BLaER1 (cell line): ENCODE measurements around the gene CHCHD5.
"Not testable (repeated sequence)": the region's sequence is repeated elsewhere in the genome, so short reads cannot be mapped to it uniquely, and the experiment has no call there.

ENCODE experiments used
- H3K27ac ChIP-seq: shearing (Covaris generic); formaldehyde crosslinking; 2 replicates; pipeline ENCODE4 v1.8.1; 2022
- H3K27me3 ChIP-seq: shearing (Covaris generic); formaldehyde crosslinking; 2 replicates; pipeline ENCODE4 v1.8.1; 2022
- H3K36me3 ChIP-seq: shearing (Covaris generic); formaldehyde crosslinking; 2 replicates; pipeline ENCODE4 v1.8.1; 2022
- H3K4me1 ChIP-seq: shearing (Covaris generic); formaldehyde crosslinking; 2 replicates; pipeline ENCODE4 v1.8.1; 2022
- H3K4me2 ChIP-seq: shearing (Covaris generic); formaldehyde crosslinking; 2 replicates; pipeline ENCODE4 v1.8.1; 2022
- H3K4me3 ChIP-seq: shearing (Covaris generic); formaldehyde crosslinking; 2 replicates; pipeline ENCODE4 v1.8.1; 2022
- H3K9ac ChIP-seq: shearing (Covaris generic); formaldehyde crosslinking; 2 replicates; pipeline ENCODE4 v1.8.1; 2022
- H3K9me3 ChIP-seq: shearing (Covaris generic); formaldehyde crosslinking; 2 replicates; pipeline ENCODE4 v1.8.1; 2022
- H4K20me1 ChIP-seq: shearing (Covaris generic); formaldehyde crosslinking; 2 replicates; pipeline ENCODE4 v1.8.1; 2022
- Cebpa-rat ChIP-seq: shearing (Covaris generic); IDR thresholded peaks from 2 replicates; pipeline ENCODE4 v1.8.1; 2022

The CHCHD5 gene

GRCh38 chr2:112603731-112604130 lies 19.3 kb downstream of the CHCHD5 start:
- H3K36me3 ChIP-seq = no peaks in the 10 kb centered on the region

GRCh38 chr2:112604952-112605351 lies 20.5 kb downstream of the CHCHD5 start:
- no peak overlapping the region for H3K27ac ChIP-seq
- peaks cover 11% of the 10 kb centered on the region for H3K9me3 ChIP-seq
- H3K4me1 ChIP-seq = no peaks in the 10 kb centered on the region
- H4K20me1 ChIP-seq = no peaks in the 10 kb centered on the region
- TF ChIP-seq Cebpa-rat = no peak
- no peaks in the 10 kb centered on the region for H3K36me3 ChIP-seq
- H3K9ac ChIP-seq = no peak overlapping the region
- H3K27me3 ChIP-seq = no peaks in the 10 kb centered on the region
- no peak overlapping the region for H3K4me3 ChIP-seq
- H3K4me2 ChIP-seq = no peak overlapping the region

More at GRCh38 chr2:112603731-112604130, 19.3 kb downstream of the CHCHD5 start:
- Histone ChIP-seq H3K9me3 (no peaks in the 10 kb centered on the region; the same call in 1 of the 2 replicates), H3K4me1 (no peaks in the 10 kb centered on the region), H4K20me1 (no peaks in the 10 kb centered on the region), H3K27me3 (no peaks in the 10 kb centered on the region), H3K9ac (no peak overlapping the region), H3K4me2 (no peak overlapping the region), H3K27ac (no peak overlapping the region), H3K4me3 (no peak overlapping the region)
- no peak for TF ChIP-seq Cebpa-rat

GRCh38 chr2:112605926-112606325 lies 21.5 kb downstream of the CHCHD5 start:
- Histone ChIP-seq H3K36me3 (no peaks in the 10 kb centered on the region), H3K27me3 (no peaks in the 10 kb centered on the region), H3K4me1 (no peaks in the 10 kb centered on the region), H3K27ac (no peak overlapping the region), H3K9ac (no peak overlapping the region), H3K4me2 (no peak overlapping the region), H3K4me3 (no peak overlapping the region), H3K9me3 (peaks cover 13% of the 10 kb centered on the region), H4K20me1 (no peaks in the 10 kb centered on the region)
- TF ChIP-seq Cebpa-rat = no peak

GRCh38 chr2:112606547-112606946 lies 22.1 kb downstream of the CHCHD5 start:
- no peak overlapping the region for H3K9ac ChIP-seq
- no peak for TF ChIP-seq Cebpa-rat
- no peak overlapping the region for H3K27ac ChIP-seq
- no peak overlapping the region for H3K4me3 ChIP-seq
- no peak overlapping the region for H3K4me2 ChIP-seq
- peaks cover 13% of the 10 kb centered on the region for H3K9me3 ChIP-seq
- H3K36me3 ChIP-seq = no peaks in the 10 kb centered on the region
- H4K20me1 ChIP-seq = no peaks in the 10 kb centered on the region
- no peaks in the 10 kb centered on the region for H3K4me1 ChIP-seq
- no peaks in the 10 kb centered on the region for H3K27me3 ChIP-seq

DNA sequence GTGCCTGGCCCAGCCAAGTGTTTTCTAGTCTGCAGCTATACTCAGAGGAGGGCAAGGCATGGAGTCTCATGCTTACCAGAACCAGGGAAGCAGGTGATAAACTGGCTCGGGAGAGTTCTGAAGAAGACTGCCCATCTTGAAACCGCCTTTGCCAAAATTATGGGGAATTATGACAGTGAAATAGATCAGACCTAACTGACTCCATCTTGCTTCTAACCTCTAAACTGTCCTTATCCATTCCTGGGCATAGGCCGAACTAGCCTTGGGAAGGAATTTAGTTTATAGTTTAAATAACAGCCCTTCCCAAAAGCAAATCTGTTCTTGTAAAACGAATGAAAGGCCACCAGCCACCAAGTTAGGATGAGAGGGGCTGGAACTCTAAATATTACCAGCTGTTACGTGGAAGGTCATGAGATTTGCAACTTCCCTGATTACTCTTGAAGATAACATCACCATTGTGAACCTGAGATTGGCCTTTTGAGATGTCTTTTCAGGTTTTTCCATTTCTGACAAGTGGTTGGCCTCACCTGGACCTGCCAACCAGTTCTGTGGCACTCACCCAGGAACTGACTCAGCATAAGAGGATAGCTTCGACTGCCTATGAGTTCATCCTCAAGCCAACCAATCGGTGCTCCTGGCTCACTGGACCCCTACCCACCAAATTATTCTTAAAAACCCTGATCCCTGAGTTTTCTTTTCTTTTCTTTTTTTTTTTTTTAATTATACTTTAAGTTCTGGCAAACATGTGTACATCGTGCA lies 23.4 kb downstream of the CHCHD5 start:
- H3K9me3 ChIP-seq = peaks cover 13% of the 10 kb centered on the region
- H4K20me1 ChIP-seq = no peaks in the 10 kb centered on the region
- H3K9ac ChIP-seq = no peak overlapping the region
- no peak overlapping the region for H3K27ac ChIP-seq
- H3K4me2 ChIP-seq = no peak overlapping the region
- no peaks in the 10 kb centered on the region for H3K36me3 ChIP-seq
- H3K4me3 ChIP-seq = no peak overlapping the region
- no peaks in the 10 kb centered on the region for H3K4me1 ChIP-seq
- H3K27me3 ChIP-seq = no peaks in the 10 kb centered on the region
- no peak for TF ChIP-seq Cebpa-rat

DNA sequence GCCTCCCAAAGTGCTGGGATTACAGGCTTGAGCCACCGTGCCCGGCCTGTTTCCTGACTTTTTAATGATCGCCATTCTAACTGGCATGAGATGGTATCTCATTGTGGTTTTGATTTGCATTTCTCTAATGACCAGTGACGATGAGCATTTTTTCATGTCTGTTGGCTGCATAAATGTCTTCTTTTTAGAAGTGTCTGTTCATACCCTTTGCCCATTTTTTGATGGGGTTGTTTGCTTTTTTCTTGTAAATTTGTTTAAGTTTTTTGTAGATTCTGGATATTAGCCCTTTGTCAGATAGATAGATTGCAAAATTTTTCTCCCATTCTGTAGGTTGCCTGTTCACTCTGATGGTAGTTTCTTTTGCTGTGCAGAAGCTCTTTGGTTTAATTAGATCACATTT lies 24.9 kb downstream of the CHCHD5 start:
- H3K4me1 ChIP-seq, H3K4me2 ChIP-seq, H3K27me3 ChIP-seq, H3K36me3 ChIP-seq, H4K20me1 ChIP-seq, H3K4me3 ChIP-seq, H3K27ac ChIP-seq, H3K9ac ChIP-seq: not testable (repeated sequence)
- H3K9me3 ChIP-seq = peaks cover 13% of the 10 kb centered on the region

GRCh38 chr2:112612283-112612682 lies 27.9 kb downstream of the CHCHD5 start:
- not testable (repeated sequence) for H3K4me3 ChIP-seq, H3K4me1 ChIP-seq, H3K9ac ChIP-seq, H3K27ac ChIP-seq, H4K20me1 ChIP-seq, H3K36me3 ChIP-seq, H3K27me3 ChIP-seq, H3K4me2 ChIP-seq
- peaks cover 13% of the 10 kb centered on the region for H3K9me3 ChIP-seq

- no peak overlapping the region for H3K4me2 ChIP-seq
- H3K27me3 ChIP-seq = no peaks in the 10 kb centered on the region
- no peaks in the 10 kb centered on the region for H3K36me3 ChIP-seq
- H3K4me3 ChIP-seq = no peak overlapping the region
- H4K20me1 ChIP-seq = no peaks in the 10 kb centered on the region
- no peaks in the 10 kb centered on the region for H3K4me1 ChIP-seq
- no peak overlapping the region for H3K9ac ChIP-seq
- no peak overlapping the region for H3K27ac ChIP-seq
- no peak for TF ChIP-seq Cebpa-rat
- peaks cover 7% of the 10 kb centered on the region for H3K9me3 ChIP-seq
Observed at GRCh38 chr2:112614201-112614840, 29.9 kb downstream of the CHCHD5 start.

DNA sequence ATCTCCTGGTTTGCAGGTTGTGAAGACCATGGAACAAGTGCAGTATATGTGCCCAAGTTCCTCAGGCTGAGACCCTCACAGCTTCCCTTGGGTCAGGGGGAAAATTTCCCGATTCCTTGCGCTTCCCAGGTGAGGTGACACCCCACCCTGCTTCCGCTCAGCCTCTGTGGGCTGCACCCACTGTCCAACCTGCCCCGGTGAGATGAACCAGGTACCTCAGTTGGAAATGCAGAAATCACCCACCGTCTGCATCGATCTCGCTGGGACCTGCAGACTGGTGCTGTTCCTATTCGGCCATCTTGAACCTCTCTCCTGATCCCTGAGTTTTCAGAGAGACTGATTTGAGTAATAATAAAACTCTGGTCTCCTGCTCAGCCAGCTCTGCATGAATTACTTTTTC lies 30.6 kb downstream of the CHCHD5 start:
- H3K27me3 ChIP-seq = no peaks in the 10 kb centered on the region
- no peaks in the 10 kb centered on the region for H4K20me1 ChIP-seq
- H3K27ac ChIP-seq = no peak overlapping the region
- H3K9ac ChIP-seq = no peak overlapping the region
- peaks cover under 1% of the 10 kb centered on the region; the same call in 1 of the 2 replicates for H3K9me3 ChIP-seq
- no peak overlapping the region for H3K4me3 ChIP-seq
- no peak overlapping the region for H3K4me2 ChIP-seq
- 0 out of 2 replicates have a peak, but pooled peaks cover 1% of the 10 kb centered on the region for H3K4me1 ChIP-seq
- no peaks in the 10 kb centered on the region for H3K36me3 ChIP-seq
- no peak for TF ChIP-seq Cebpa-rat

DNA sequence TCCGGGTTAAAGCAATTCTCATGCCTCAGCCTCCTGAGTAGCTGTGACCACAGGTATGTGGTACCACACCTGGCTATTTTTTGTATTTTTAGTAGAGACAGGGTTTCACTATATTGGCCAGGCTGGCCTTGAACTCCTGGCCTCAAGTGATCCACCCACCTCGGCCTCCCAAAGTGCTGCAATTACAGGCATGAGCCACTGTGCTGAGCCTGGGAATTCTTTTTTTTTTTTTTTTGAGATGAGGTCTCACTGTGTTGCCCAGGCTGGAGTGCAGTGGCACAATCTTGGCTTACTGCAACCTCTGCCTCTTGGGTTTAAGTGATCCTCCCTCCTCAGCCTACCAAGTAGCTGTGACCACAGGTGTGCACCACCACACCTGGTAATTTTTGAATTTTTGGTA lies 31.4 kb downstream of the CHCHD5 start:
- H3K36me3 ChIP-seq, H3K9ac ChIP-seq, H3K4me3 ChIP-seq, H3K27me3 ChIP-seq, H3K4me1 ChIP-seq, H3K4me2 ChIP-seq, H3K27ac ChIP-seq, H4K20me1 ChIP-seq, H3K9me3 ChIP-seq: not testable (repeated sequence)
